Smooth muscle cell (in vitro differentiated cells): ENCODE measurements around the gene PIGA. TPM values are rescaled to one million over a fixed set of nuclear protein-coding genes. Genes with fewer than 3 reads are reported as not detected.

Experiments used
- DNase-seq: peaks from one replicate; lab custom pipeline; 2025; ENCODE audit not compliant: unreplicated experiment; lab: John Stamatoyannopoulos, UW
- H2AFZ ChIP-seq: fragments of 200-600 bp; sonication (generic); 2 replicates; pipeline ENCODE4 v1.6.0; 2016; ENCODE audit warnings: antibody characterized with exemption, low read depth, mild to moderate bottlenecking
- H3F3A ChIP-seq: fragments of 200-600 bp; sonication (generic); 2 replicates; pipeline ENCODE4 v1.6.0; 2017; ENCODE audit warnings: antibody characterized with exemption, low read depth
- H3K27ac ChIP-seq: fragments of 200-600 bp; sonication (generic); 2 replicates; pipeline ENCODE4 v1.5.1; 2016; ENCODE audit warnings: low read depth, mild to moderate bottlenecking
- H3K27me3 ChIP-seq: fragments of 200-600 bp; sonication (generic); 2 replicates; pipeline ENCODE4 v1.6.1; 2016; ENCODE audit warnings: low read depth, mild to moderate bottlenecking
- H3K36me3 ChIP-seq: fragments of 200-600 bp; sonication (generic); 2 replicates; pipeline ENCODE4 v1.5.1; 2016; ENCODE audit warnings: low read depth
- H3K4me1 ChIP-seq: fragments of 200-600 bp; sonication (generic); 2 replicates; pipeline ENCODE4 v1.5.1; 2016; ENCODE audit warnings: low read depth
- H3K4me2 ChIP-seq: fragments of 200-600 bp; sonication (generic); 2 replicates; pipeline ENCODE4 v1.6.0; 2016; ENCODE audit warnings: mild to moderate bottlenecking
- H3K4me3 ChIP-seq: fragments of 200-600 bp; sonication (generic); 2 replicates; pipeline ENCODE4 v1.5.1; 2016; ENCODE audit warnings: mild to moderate bottlenecking
- H3K79me2 ChIP-seq: fragments of 200-600 bp; sonication (generic); 2 replicates; pipeline ENCODE4 v1.6.0; 2016; ENCODE audit warnings: low read depth, mild to moderate bottlenecking
- H3K9ac ChIP-seq: fragments of 200-600 bp; sonication (generic); 2 replicates; pipeline ENCODE4 v1.6.0; 2016; ENCODE audit warnings: low read depth
- H3K9me3 ChIP-seq: fragments of 200-600 bp; sonication (generic); replicated peaks from 2 replicates; pipeline ENCODE4 v1.5.1; 2016; ENCODE audit warnings: low read depth
- H4K20me1 ChIP-seq: fragments of 200-600 bp; sonication (generic); 2 replicates; pipeline ENCODE4 v1.6.0; 2016; ENCODE audit warnings: low read depth
- WGBS: methylation state at CpG from one replicate; pipeline ENCODE4 v1.1.7; 2016; ENCODE audit warnings: low lambda C conversion rate; 5-methylcytosine and 5-hydroxymethylcytosine counted together
- polyA plus RNA-seq: library from polyadenylated mRNA; unstranded; fragments of >200 nt; fragmentation: Nextera tagmentation; extraction: Ambion mirVana; gene quantifications from 2 replicates; pipeline ENCODE4 v1.2.1, GENCODE V29; 2016
- total RNA-seq: library from RNA; depleted of rRNA; stranded (reverse); fragments of >200 nt; gene quantifications from 2 replicates; pipeline ENCODE4 v1.2.3, GENCODE V29; 2014
- TF ChIP-seq, protein P1 (sequence below): fragments of 200-600 bp; sonication (generic); IDR thresholded peaks from 2 replicates; pipeline ENCODE4 v1.5.1; 2017; ENCODE audit warnings: borderline replicate concordance, mild to moderate bottlenecking, antibody characterized with exemption; ENCODE audit not compliant: insufficient read depth, poor library complexity, severe bottlenecking

The PIGA gene
- total and polyA plus RNA-seq, 2 experiments from 2014 or later = 4.6 to 13.3 TPM

DNA sequence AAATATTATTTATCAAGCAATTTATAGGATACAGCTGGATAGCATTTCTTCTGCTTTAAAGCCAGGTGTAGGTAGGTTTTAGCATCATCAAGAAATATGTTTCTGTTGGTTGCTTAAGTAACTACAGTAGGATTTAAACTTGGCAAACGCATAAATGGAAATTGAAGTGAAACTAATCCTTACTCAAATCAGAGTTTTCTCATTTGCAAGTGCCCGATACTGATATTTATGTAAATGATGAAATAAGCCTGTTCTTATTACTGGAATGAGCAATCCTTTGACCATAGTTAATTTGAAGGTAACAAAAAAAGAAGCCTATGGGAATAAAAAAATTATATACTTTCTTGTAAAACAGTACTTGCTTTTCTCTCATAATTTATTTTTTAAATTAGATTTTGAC is 23.2 kb upstream of the PIGA start:
- H3K27ac ChIP-seq = no peak overlapping the region
- H3K9ac ChIP-seq = no peak overlapping the region
- TF ChIP-seq, protein P1, sequence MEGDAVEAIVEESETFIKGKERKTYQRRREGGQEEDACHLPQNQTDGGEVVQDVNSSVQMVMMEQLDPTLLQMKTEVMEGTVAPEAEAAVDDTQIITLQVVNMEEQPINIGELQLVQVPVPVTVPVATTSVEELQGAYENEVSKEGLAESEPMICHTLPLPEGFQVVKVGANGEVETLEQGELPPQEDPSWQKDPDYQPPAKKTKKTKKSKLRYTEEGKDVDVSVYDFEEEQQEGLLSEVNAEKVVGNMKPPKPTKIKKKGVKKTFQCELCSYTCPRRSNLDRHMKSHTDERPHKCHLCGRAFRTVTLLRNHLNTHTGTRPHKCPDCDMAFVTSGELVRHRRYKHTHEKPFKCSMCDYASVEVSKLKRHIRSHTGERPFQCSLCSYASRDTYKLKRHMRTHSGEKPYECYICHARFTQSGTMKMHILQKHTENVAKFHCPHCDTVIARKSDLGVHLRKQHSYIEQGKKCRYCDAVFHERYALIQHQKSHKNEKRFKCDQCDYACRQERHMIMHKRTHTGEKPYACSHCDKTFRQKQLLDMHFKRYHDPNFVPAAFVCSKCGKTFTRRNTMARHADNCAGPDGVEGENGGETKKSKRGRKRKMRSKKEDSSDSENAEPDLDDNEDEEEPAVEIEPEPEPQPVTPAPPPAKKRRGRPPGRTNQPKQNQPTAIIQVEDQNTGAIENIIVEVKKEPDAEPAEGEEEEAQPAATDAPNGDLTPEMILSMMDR = no peak
- H3K4me3 ChIP-seq = no peak overlapping the region
- no peaks in the 10 kb centered on the region for H3K27me3 ChIP-seq
- H3K9me3 ChIP-seq = no peaks in the 10 kb centered on the region
- no peaks in the 10 kb centered on the region for H3K79me2 ChIP-seq
- H3K36me3 ChIP-seq = no peaks in the 10 kb centered on the region
- H3K4me1 ChIP-seq = no peaks in the 10 kb centered on the region
- no peak overlapping the region for H3K4me2 ChIP-seq
- WGBS = 91% methylated on average over 2 of the region's 2 CpGs
- H4K20me1 ChIP-seq = no peaks in the 10 kb centered on the region
- no peak overlapping the region for H2AFZ ChIP-seq
- no peak for DNase-seq
- no peaks in the 10 kb centered on the region for H3F3A ChIP-seq

DNA sequence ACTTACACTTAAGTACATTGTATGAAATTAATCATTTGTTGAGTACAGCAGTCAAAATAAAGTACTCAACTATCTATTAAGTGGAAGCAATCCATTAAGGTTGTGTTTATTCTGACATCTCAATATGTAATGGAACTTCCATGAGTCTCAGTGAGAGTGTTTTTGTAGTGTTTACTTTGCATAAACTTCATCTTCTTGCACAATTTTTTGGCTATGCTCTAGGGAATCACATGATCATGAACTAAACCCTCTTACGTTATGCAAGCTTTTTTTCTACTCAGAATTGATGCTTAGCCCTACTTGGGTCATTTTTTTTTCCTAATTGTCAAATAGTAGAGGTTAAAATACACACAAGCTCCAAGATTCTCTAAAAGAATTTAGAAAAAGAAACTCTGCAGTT is 21.1 kb upstream of the PIGA start:
- Histone ChIP-seq H3K9me3 (no peaks in the 10 kb centered on the region), H3K9ac (no peak overlapping the region), H3K36me3 (no peaks in the 10 kb centered on the region), H3K27ac (no peak overlapping the region), H3F3A (no peaks in the 10 kb centered on the region), H3K79me2 (no peaks in the 10 kb centered on the region), H3K27me3 (no peaks in the 10 kb centered on the region), H4K20me1 (no peaks in the 10 kb centered on the region), H3K4me1 (no peaks in the 10 kb centered on the region), H2AFZ (no peak overlapping the region), H3K4me2 (no peak overlapping the region), H3K4me3 (no peak overlapping the region)
- TF ChIP-seq, protein P1 = no peak
- 64% methylated on average over 1 of the region's 1 CpG for WGBS
- no peak for DNase-seq

DNA sequence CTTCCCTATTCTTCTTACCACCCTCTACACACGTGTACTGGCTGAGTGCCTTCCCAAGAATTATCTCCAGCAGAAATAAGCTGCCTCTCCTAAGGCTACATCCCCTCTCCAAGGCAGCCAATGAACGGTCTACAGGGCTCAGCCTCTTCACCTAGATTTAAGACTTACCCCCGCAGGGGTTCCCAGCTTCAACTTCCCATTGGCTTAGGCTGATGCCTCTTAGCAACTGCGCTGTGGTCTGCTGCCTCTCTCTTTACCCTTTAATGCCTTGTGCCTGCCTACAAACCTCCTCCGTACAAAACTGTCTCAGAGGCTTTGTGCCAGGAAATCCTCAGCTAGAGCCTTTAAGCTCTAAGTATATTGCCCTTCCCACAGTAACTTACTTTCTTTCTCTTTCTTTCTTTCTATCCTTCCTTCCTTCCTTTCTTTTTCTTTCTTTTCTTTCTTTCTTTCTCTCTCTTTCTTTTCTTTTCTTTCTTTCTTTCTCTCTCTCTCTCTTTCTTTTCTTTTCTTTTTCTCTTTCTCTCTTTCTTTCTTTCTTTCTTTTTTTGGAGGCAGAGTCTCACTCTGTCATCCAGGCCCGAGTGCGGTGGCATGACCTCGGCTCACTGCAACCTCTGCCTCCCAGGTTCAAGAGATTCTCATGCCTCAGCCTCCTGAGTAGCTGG is 15.1 kb upstream of the PIGA start:
- DNase-seq = no peak
- H2AFZ ChIP-seq = peak overlapping the region; percentile 26
- no peaks in the 10 kb centered on the region for H3F3A ChIP-seq
- no peaks in the 10 kb centered on the region for H3K79me2 ChIP-seq
- no peaks in the 10 kb centered on the region for H3K36me3 ChIP-seq
- no peak overlapping the region for H3K4me3 ChIP-seq
- no peaks in the 10 kb centered on the region for H3K27me3 ChIP-seq
- no peaks in the 10 kb centered on the region for H3K9me3 ChIP-seq
- H4K20me1 ChIP-seq = no peaks in the 10 kb centered on the region
- TF ChIP-seq, protein P1 = no peak
- peak overlapping the region; percentile 49 for H3K4me2 ChIP-seq
- H3K27ac ChIP-seq = no peak overlapping the region
- H3K9ac ChIP-seq = no peak overlapping the region
- peaks cover 7% of the 10 kb centered on the region for H3K4me1 ChIP-seq
- 57% methylated on average over 8 of the region's 8 CpGs for WGBS

DNA sequence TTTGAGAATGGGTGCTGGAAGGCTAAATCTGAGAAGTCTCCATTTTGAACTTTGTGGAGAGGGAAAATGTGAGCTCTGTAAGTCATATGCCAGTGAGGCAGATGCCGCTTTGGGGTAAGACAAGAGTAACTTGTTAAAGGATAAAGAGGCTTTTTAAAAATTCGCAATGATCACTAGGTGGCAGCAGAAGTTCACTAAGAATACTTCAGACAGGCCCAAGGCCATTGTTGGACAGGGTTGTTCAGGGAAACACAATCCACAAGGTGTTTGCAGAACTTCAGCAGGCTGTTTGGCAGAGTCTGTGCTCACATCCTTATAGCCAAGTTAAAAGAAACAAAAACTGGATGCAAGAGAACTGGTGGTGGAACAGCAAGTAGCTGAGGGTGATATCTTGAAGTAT is 13.7 kb upstream of the PIGA start:
- no peaks in the 10 kb centered on the region for H4K20me1 ChIP-seq
- peaks cover 7% of the 10 kb centered on the region for H3K4me1 ChIP-seq
- no peak overlapping the region for H3K9ac ChIP-seq
- TF ChIP-seq, protein P1 = peak; percentile 56
- H3F3A ChIP-seq = no peaks in the 10 kb centered on the region
- no peaks in the 10 kb centered on the region for H3K9me3 ChIP-seq
- H2AFZ ChIP-seq = no peak overlapping the region
- H3K27me3 ChIP-seq = no peaks in the 10 kb centered on the region
- no peak overlapping the region for H3K4me3 ChIP-seq
- H3K79me2 ChIP-seq = no peaks in the 10 kb centered on the region
- no peak overlapping the region for H3K4me2 ChIP-seq
- DNase-seq = no peak
- 21% methylated on average over 2 of the region's 2 CpGs for whole genome bisulfite sequencing
- no peak overlapping the region for H3K27ac ChIP-seq
- no peaks in the 10 kb centered on the region for H3K36me3 ChIP-seq
